Measurements from ENCODE around the gene SRGAP3. TPM values are rescaled to one million over a fixed set of nuclear protein-coding genes. Genes with fewer than 3 reads are reported as not detected.

The SRGAP3 gene
- total RNA-seq, 1 donor, result 2.5 TPM

DNA sequence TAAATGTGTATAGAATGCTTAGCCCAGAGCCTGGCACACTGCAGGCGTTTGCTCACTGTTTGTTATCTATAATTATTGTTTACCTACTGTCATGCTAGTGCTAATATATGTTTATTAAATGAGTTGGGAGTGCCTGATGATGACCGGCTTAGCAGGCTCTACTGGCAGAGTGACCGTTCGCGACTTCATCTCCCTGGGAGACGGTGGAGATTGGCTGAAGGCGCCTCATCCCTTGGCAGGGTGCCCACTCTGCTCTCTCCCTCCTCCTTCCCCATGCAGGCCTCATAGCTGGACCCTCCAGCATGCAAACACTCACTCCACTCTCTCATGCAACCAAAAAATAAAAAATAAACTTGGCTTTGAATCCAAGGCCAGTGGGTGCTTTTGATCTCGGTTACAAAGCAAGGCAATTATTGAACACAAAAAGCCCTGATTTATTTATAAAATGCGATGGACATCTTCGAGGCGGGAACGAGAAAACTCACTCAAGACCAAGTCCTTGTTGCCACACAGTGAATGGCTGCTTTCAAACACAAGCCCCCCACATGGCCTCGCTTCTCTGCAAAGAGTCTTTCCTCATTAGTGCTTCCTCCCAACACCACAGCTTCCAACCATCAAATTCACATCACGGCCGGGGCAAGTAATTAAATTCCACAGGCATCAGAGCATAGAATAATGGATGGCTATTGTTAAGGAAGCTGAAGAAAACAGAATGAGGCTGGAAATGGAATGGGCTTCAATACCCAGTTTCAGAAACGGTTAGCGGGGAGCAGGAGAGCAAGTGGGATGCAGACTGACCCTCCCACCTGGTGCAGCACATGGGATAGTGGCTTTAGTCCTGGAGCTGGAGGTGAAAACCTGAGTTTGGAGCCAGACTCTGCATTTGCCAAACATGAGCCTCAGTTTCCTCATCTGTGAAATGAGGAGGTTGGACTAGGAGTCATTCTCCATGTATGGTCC, 150.4 kb downstream of the SRGAP3 start:
- Histone ChIP-seq H3K27me3 (ENCODE audit: insufficient read depth, low read length) (peaks cover 3% of the 10 kb centered on the region), H3K9me3 (ENCODE audit: low read depth, low read length) (no peaks in the 10 kb centered on the region), H2AFZ (ENCODE audit: low read length) (no peak overlapping the region), H3K36me3 (ENCODE audit: insufficient read depth, low read length) (no peaks in the 10 kb centered on the region), H4K20me1 (ENCODE audit: insufficient read depth, low read length) (no peaks in the 10 kb centered on the region), H3K27ac (ENCODE audit: low read depth, low read length) (no peak overlapping the region), H3K4me1 (ENCODE audit: insufficient read depth, low read length) (no peaks in the 10 kb centered on the region), H3K4me2 (ENCODE audit: insufficient read depth, low read length) (no peak overlapping the region), H3K4me3 (ENCODE audit: insufficient read depth, low read length) (no peak overlapping the region), H3K79me2 (ENCODE audit: insufficient read depth, low read length) (no peaks in the 10 kb centered on the region)
- TF ChIP-seq, protein P1, sequence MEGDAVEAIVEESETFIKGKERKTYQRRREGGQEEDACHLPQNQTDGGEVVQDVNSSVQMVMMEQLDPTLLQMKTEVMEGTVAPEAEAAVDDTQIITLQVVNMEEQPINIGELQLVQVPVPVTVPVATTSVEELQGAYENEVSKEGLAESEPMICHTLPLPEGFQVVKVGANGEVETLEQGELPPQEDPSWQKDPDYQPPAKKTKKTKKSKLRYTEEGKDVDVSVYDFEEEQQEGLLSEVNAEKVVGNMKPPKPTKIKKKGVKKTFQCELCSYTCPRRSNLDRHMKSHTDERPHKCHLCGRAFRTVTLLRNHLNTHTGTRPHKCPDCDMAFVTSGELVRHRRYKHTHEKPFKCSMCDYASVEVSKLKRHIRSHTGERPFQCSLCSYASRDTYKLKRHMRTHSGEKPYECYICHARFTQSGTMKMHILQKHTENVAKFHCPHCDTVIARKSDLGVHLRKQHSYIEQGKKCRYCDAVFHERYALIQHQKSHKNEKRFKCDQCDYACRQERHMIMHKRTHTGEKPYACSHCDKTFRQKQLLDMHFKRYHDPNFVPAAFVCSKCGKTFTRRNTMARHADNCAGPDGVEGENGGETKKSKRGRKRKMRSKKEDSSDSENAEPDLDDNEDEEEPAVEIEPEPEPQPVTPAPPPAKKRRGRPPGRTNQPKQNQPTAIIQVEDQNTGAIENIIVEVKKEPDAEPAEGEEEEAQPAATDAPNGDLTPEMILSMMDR (IDR thresholded peaks at IDR 0.05; ENCODE audit: extremely low read depth, low read depth, low read length), result no peak
- DNase-seq (ENCODE audit: insufficient read length, low spot score, missing footprints), result no peak

DNA sequence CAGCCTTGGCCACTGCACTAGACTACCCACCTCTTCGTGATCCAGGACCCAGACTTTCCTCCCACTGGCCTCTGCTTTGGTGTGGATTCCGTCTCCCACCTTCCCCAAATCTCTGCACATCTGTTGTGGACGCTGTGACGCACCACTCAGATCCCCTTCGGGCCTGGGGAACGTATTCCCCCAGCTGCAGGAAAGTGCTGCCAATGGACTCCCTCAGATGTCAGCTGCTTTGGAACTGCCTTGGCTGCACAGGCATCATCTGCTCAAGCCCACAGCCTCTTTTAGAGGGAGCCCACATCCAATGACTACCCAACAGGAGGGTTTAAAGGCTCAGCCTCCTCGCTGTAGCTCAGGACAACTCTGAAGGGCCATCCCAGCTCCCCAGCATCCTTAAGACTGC, 152.0 kb downstream of the SRGAP3 start:
- Histone ChIP-seq H3K9me3 (ENCODE audit: low read depth, low read length) (no peaks in the 10 kb centered on the region), H3K4me1 (ENCODE audit: insufficient read depth, low read length) (no peaks in the 10 kb centered on the region), H3K27me3 (ENCODE audit: insufficient read depth, low read length) (peaks cover 3% of the 10 kb centered on the region), H2AFZ (ENCODE audit: low read length) (no peak overlapping the region), H3K36me3 (ENCODE audit: insufficient read depth, low read length) (no peaks in the 10 kb centered on the region), H3K27ac (ENCODE audit: low read depth, low read length) (no peak overlapping the region), H3K4me2 (ENCODE audit: insufficient read depth, low read length) (no peak overlapping the region), H4K20me1 (ENCODE audit: insufficient read depth, low read length) (no peaks in the 10 kb centered on the region), H3K4me3 (ENCODE audit: insufficient read depth, low read length) (no peak overlapping the region), H3K79me2 (ENCODE audit: insufficient read depth, low read length) (no peaks in the 10 kb centered on the region)
- TF ChIP-seq, protein P1 (IDR thresholded peaks at IDR 0.05; ENCODE audit: extremely low read depth, low read depth, low read length), result no peak
- no peak for DNase-seq (ENCODE audit: insufficient read length, low spot score, missing footprints)

DNA sequence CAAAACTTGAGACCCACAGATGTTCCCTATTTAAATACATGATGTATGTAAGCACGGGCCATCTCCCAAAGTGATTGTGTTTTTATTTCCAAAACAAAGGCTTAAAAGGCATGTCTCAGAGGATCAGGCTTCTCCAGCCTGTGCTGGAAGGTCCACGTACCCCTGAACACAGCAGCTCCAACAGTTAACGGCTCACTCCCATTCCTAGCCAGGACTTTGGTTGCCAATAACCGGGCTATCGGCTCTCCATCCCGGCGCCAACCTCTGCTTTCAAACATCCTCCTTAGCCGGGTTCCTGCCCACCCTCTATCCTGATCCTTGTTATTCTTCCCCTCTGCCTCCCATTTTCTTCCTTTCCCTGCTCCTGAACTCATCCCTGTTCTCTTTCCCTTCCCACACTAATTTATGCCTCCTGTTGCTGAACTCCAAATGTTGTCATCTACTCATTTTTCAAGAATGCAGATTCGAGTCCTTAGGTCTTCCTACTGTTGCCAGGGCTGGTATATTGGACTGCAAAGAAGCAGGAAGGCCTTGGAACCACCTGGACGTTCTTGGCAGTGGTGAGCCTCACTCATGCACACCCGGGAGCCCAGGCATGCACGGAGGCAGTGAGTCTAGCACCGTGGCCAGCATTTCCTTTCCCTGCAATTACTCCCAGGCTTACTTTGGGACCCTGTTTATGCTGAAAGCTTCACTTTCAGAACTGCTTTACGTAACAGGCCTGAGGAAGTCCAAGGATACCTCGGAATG, 157.8 kb downstream of the SRGAP3 start:
- DNase-seq (ENCODE audit: insufficient read length, low spot score, missing footprints), result no peak
- TF ChIP-seq, protein P1 (IDR thresholded peaks at IDR 0.05; ENCODE audit: extremely low read depth, low read depth, low read length), result no peak
- H4K20me1 ChIP-seq (ENCODE audit: insufficient read depth, low read length), result no peaks in the 10 kb centered on the region

More for the DNA sequence above, 157.8 kb downstream of the SRGAP3 start:
- Histone ChIP-seq H3K9me3 (ENCODE audit: low read depth, low read length) (no peaks in the 10 kb centered on the region), H2AFZ (ENCODE audit: low read length) (no peak overlapping the region), H3K4me3 (ENCODE audit: insufficient read depth, low read length) (no peak overlapping the region), H3K4me2 (ENCODE audit: insufficient read depth, low read length) (no peak overlapping the region), H3K27ac (ENCODE audit: low read depth, low read length) (no peak overlapping the region), H3K4me1 (ENCODE audit: insufficient read depth, low read length) (peaks cover 11% of the 10 kb centered on the region), H3K36me3 (ENCODE audit: insufficient read depth, low read length) (no peaks in the 10 kb centered on the region), H3K79me2 (ENCODE audit: insufficient read depth, low read length) (no peaks in the 10 kb centered on the region), H3K27me3 (ENCODE audit: insufficient read depth, low read length) (peaks cover 4% of the 10 kb centered on the region)
